Natural killer cell (primary cell): Measurements from ENCODE around the gene DNAJC25. TPM values are rescaled to one million over a fixed set of nuclear protein-coding genes. Genes with fewer than 3 reads are reported as not detected.

ENCODE experiments used
- ATAC-seq, 3 donors: fragments of 150-1000 bp in 2 of 3; fragments of 200-7000 bp in 1 of 3; cut with Tn5 transposase; 1 replicate in 1 of 3; 2 replicates in 2 of 3; pipeline ENCODE4 v1.10.0; 2021; ENCODE audit warnings: mild to moderate bottlenecking in 2 of 3, moderate library complexity in 2 of 3
- DNase-seq, 2 donors: peaks; one replicate each; pipeline versions ENCODE4 v3.0.0 to v3.0.0-alpha.2; 2013 to 2021; ENCODE audit warnings: mixed read lengths in 1 of 2
- H3K27ac ChIP-seq: one replicate; pipeline ENCODE4 v1.5.1; 2013; ENCODE audit warnings: mild to moderate bottlenecking, low read length
- H3K27me3 ChIP-seq: one replicate; pipeline ENCODE4 v1.6.1; 2013; ENCODE audit warnings: low read length; ENCODE audit not compliant: control insufficient read depth, insufficient read depth
- H3K36me3 ChIP-seq: one replicate; pipeline ENCODE4 v1.6.1; 2013; ENCODE audit warnings: low read length; ENCODE audit not compliant: control insufficient read depth, insufficient read depth
- H3K4me1 ChIP-seq: one replicate; pipeline ENCODE4 v1.6.1; 2013; ENCODE audit warnings: low read length; ENCODE audit not compliant: control insufficient read depth, insufficient read depth
- H3K4me3 ChIP-seq: one replicate; pipeline ENCODE4 v1.5.1; 2013; ENCODE audit warnings: low read length
- H3K9me3 ChIP-seq: one replicate; pipeline ENCODE4 v1.6.1; 2013; ENCODE audit warnings: low read length; ENCODE audit not compliant: control insufficient read depth, insufficient read depth
- H3K27ac Mint-ChIP-seq, 2 donors: one replicate each; pipeline ENCODE4 v1.8.0; 2022; ENCODE audit warnings: mild to moderate bottlenecking in 2 of 2, mixed read lengths in 2 of 2, moderate library complexity in 1 of 2
- H3K27me3 Mint-ChIP-seq, 2 donors: one replicate each; pipeline ENCODE4 v1.8.0; 2022; ENCODE audit warnings: low read depth in 2 of 2, mixed read lengths in 2 of 2
- H3K36me3 Mint-ChIP-seq: one replicate; pipeline ENCODE4 v1.8.0; 2022; ENCODE audit warnings: mixed read lengths
- H3K4me1 Mint-ChIP-seq, 2 donors: one replicate each; pipeline ENCODE4 v1.8.0; 2022; ENCODE audit warnings: mixed read lengths in 2 of 2
- H3K4me3 Mint-ChIP-seq: one replicate; pipeline ENCODE4 v1.8.0; 2022; ENCODE audit warnings: mild to moderate bottlenecking, moderate library complexity, mixed read lengths
- H3K9me3 Mint-ChIP-seq, 2 donors: one replicate each; pipeline ENCODE4 v1.8.0; 2022; ENCODE audit warnings: mixed read lengths in 2 of 2
- CTCF ChIP-seq: fragments of 200-600 bp; IDR thresholded peaks from one replicate; pipeline ENCODE4 v1.8.0; 2022; ENCODE audit warnings: antibody characterized with exemption
- WGBS: methylation state at CpG from one replicate; pipeline ENCODE4 v1.1.7; 2013; ENCODE audit warnings: missing lambda C conversion rate; ENCODE audit not compliant: insufficient coverage; 5-methylcytosine and 5-hydroxymethylcytosine counted together
- intact Hi-C: fragments of 100-400 bp; cut with micrococcal nuclease; formaldehyde crosslinking; loops from one replicate; pipeline ENCODE4 v1.14.2; 2022
- total RNA-seq, 4 donors: library from RNA; stranded (reverse); fragments of 120-200 nt in 1 of 4; gene quantifications; one replicate each; pipeline versions ENCODE4 v1.2.3 to v1.2.4, GENCODE V29; 2013 to 2022

DNAJC25 gene
- total RNA-seq, 3 donors from 2014 or later (not counting 1 experiment from before 2014, with no cell fraction given) = 5.1 to 5.9 (median 5.7) TPM

- Mint-ChIP-seq H3K27me3 (no peaks in the 10 kb centered on the region), H3K4me1 (peaks cover 26 to 31% of the 10 kb centered on the region in 2 donors), H3K36me3 (no peaks in the 10 kb centered on the region), H3K27ac (peak overlapping the region; percentile 75 to 85), H3K9me3 (no peaks in the 10 kb centered on the region), H3K4me3 (peak overlapping the region; percentile 99)
- WGBS = under 1% methylated on average over 57 of the region's 57 CpGs
- intact Hi-C loops = loop anchor here (1.0 kb wide), 1 partner anchor 31 kb away; the partner anchor contains the start of gene DNAJC25
- Histone ChIP-seq H3K4me1 (peaks cover 19% of the 10 kb centered on the region), H3K9me3 (no peaks in the 10 kb centered on the region), H3K36me3 (no peaks in the 10 kb centered on the region), H3K27me3 (no peaks in the 10 kb centered on the region), H3K27ac (peak overlapping the region; percentile 57), H3K4me3 (peak overlapping the region; percentile 69)
- peak; percentile 30 to 48 (median 33) for ATAC-seq
- peak; percentile 17 to 51 for DNase-seq
- no peak for TF ChIP-seq CTCF
These were observed 30.8 kb downstream of the DNAJC25 start for GRCh38 chr9:111661802-111662521.

- H3K4me3 Mint-ChIP-seq = peak overlapping the region; percentile 99
- H3K27me3 Mint-ChIP-seq = no peaks in the 10 kb centered on the region
- H3K9me3 Mint-ChIP-seq = no peaks in the 10 kb centered on the region
- WGBS = 11% methylated on average over 7 of the region's 7 CpGs
- Histone ChIP-seq H3K4me1 (peaks cover 19% of the 10 kb centered on the region), H3K36me3 (no peaks in the 10 kb centered on the region), H3K4me3 (peak overlapping the region; percentile 69), H3K9me3 (no peaks in the 10 kb centered on the region), H3K27me3 (no peaks in the 10 kb centered on the region), H3K27ac (peak overlapping the region; percentile 57)
- TF ChIP-seq CTCF = no peak
- peak overlapping the region; percentile 75 to 85 for H3K27ac Mint-ChIP-seq
- ATAC-seq (no peak), DNase-seq (peak in 1 of 2 donors; percentile 34)
- peaks cover 26 to 31% of the 10 kb centered on the region in 2 donors for H3K4me1 Mint-ChIP-seq
- intact Hi-C loops = loop anchor here (1.0 kb wide), 1 partner anchor 31 kb away; the partner anchor contains the start of gene DNAJC25
- H3K36me3 Mint-ChIP-seq = no peaks in the 10 kb centered on the region
These were observed 31.6 kb downstream of the DNAJC25 start for GRCh38 chr9:111662576-111663300.

GRCh38 chr9:111663301-111663823 is 32.2 kb downstream of the DNAJC25 start:
- H3K36me3 Mint-ChIP-seq = no peaks in the 10 kb centered on the region
- no peak for TF ChIP-seq CTCF
- Histone ChIP-seq H3K4me1 (peaks cover 19% of the 10 kb centered on the region), H3K27ac (peak overlapping the region; percentile 57), H3K27me3 (no peaks in the 10 kb centered on the region), H3K4me3 (no peak overlapping the region), H3K9me3 (no peaks in the 10 kb centered on the region), H3K36me3 (peaks cover under 1% of the 10 kb centered on the region)
- DNase-seq = no peak
- no peaks in the 10 kb centered on the region for H3K9me3 Mint-ChIP-seq
- intact Hi-C loops = no loop called here
- peaks cover 26 to 31% of the 10 kb centered on the region in 2 donors for H3K4me1 Mint-ChIP-seq
- no peaks in the 10 kb centered on the region for H3K27me3 Mint-ChIP-seq
- ATAC-seq = no peak
- H3K27ac Mint-ChIP-seq = peak overlapping the region; percentile 75 to 85
- WGBS = 67% methylated on average over 5 of the region's 5 CpGs
- H3K4me3 Mint-ChIP-seq = peak overlapping the region; percentile 99
